Mucosa of stomach (tissue), 1 donor: ENCODE measurements around the gene HOXB4.

Experiments
- H3K27me3 ChIP-seq: one replicate; pipeline ENCODE4 v1.7.0; 2013; ENCODE audit warnings: mild to moderate bottlenecking, low read length; ENCODE audit not compliant: control insufficient read depth, insufficient read depth
- H3K36me3 ChIP-seq: one replicate; pipeline ENCODE4 v1.7.0; 2013; ENCODE audit warnings: low read length; ENCODE audit not compliant: control insufficient read depth, insufficient read depth
- H3K4me1 ChIP-seq: one replicate; pipeline ENCODE4 v1.7.0; 2013; ENCODE audit warnings: mild to moderate bottlenecking, low read length; ENCODE audit not compliant: control insufficient read depth, insufficient read depth
- H3K4me3 ChIP-seq: one replicate; pipeline ENCODE4 v1.7.0; 2013; ENCODE audit warnings: low read length
- H3K9ac ChIP-seq: one replicate; pipeline ENCODE4 v1.7.0; 2013; ENCODE audit warnings: mild to moderate bottlenecking, low read length, moderate library complexity
- H3K9me3 ChIP-seq: one replicate; pipeline ENCODE4 v1.7.0; 2013; ENCODE audit warnings: mild to moderate bottlenecking, low read length, moderate library complexity; ENCODE audit not compliant: control insufficient read depth
- donor health status: Pancreatic carcinoma.

The HOXB4 gene

GRCh38 chr17:48545539-48545938 is 32.6 kb downstream of the HOXB4 start:
- H3K9ac ChIP-seq: no peak overlapping the region
- peaks cover 87% of the 10 kb centered on the region for H3K27me3 ChIP-seq

GRCh38 chr17:48545022-48545375 is 33.2 kb downstream of the HOXB4 start, which contains the start of gene HOXB2:
Gene HOXB2, minus strand, starts transcription at chr17:48545109. Its CDS starts 198 bp downstream, at chr17:48544911.
- H3K4me1 ChIP-seq: peaks cover 4% of the 10 kb centered on the region

More at GRCh38 chr17:48545539-48545938, 32.6 kb downstream of the HOXB4 start:
- no peaks in the 10 kb centered on the region for H3K36me3 ChIP-seq
- peaks cover 4% of the 10 kb centered on the region for H3K4me1 ChIP-seq
- H3K4me3 ChIP-seq: no peak overlapping the region
- H3K9me3 ChIP-seq: no peaks in the 10 kb centered on the region

GRCh38 chr17:48544349-48545021 is 33.7 kb downstream of the HOXB4 start:
- no peaks in the 10 kb centered on the region for H3K9me3 ChIP-seq
- peaks cover 81% of the 10 kb centered on the region for H3K27me3 ChIP-seq
- peaks cover 4% of the 10 kb centered on the region for H3K4me1 ChIP-seq
- no peaks in the 10 kb centered on the region for H3K36me3 ChIP-seq
- no peak overlapping the region for H3K4me3 ChIP-seq
- H3K9ac ChIP-seq: peak overlapping the region; percentile 68

More at GRCh38 chr17:48545022-48545375, 33.2 kb downstream of the HOXB4 start, which contains the start of gene HOXB2:
- no peaks in the 10 kb centered on the region for H3K36me3 ChIP-seq
- H3K9ac ChIP-seq: peak within 1 kb of the TSS; percentile 68
- no peak within 1 kb of the TSS for H3K4me3 ChIP-seq
- peaks cover 84% of the 10 kb centered on the region for H3K27me3 ChIP-seq
- H3K9me3 ChIP-seq: no peaks in the 10 kb centered on the region

- Histone ChIP-seq H3K27me3 (peaks cover 81% of the 10 kb centered on the region), H3K4me1 (peaks cover 4% of the 10 kb centered on the region), H3K36me3 (no peaks in the 10 kb centered on the region), H3K9ac (peak overlapping the region; percentile 68), H3K9me3 (no peaks in the 10 kb centered on the region), H3K4me3 (no peak overlapping the region)
Observed at GRCh38 chr17:48543854-48544348, 34.2 kb downstream of the HOXB4 start.

- H3K4me1 ChIP-seq: peaks cover 4% of the 10 kb centered on the region
- peaks cover 75% of the 10 kb centered on the region for H3K27me3 ChIP-seq
- peak overlapping the region; percentile 68 for H3K9ac ChIP-seq
- H3K36me3 ChIP-seq: no peaks in the 10 kb centered on the region
- H3K4me3 ChIP-seq: peak overlapping the region; percentile 25
- H3K9me3 ChIP-seq: no peaks in the 10 kb centered on the region
Observed at GRCh38 chr17:48543107-48543853, 34.9 kb downstream of the HOXB4 start.

- Histone ChIP-seq H3K9ac (peak overlapping the region; percentile 69), H3K36me3 (no peaks in the 10 kb centered on the region), H3K4me3 (no peak overlapping the region), H3K27me3 (peaks cover 72% of the 10 kb centered on the region), H3K4me1 (peaks cover 4% of the 10 kb centered on the region), H3K9me3 (no peaks in the 10 kb centered on the region)
Observed at GRCh38 chr17:48542698-48543106, 35.4 kb downstream of the HOXB4 start.

- no peak overlapping the region for H3K4me3 ChIP-seq
- H3K9me3 ChIP-seq: no peaks in the 10 kb centered on the region
- H3K4me1 ChIP-seq: peaks cover 4% of the 10 kb centered on the region
- peak overlapping the region; percentile 69 for H3K9ac ChIP-seq
- H3K36me3 ChIP-seq: no peaks in the 10 kb centered on the region
- peaks cover 70% of the 10 kb centered on the region for H3K27me3 ChIP-seq
Observed at GRCh38 chr17:48542114-48542656, 36.0 kb downstream of the HOXB4 start.

GRCh38 chr17:48541577-48542113 is 36.5 kb downstream of the HOXB4 start:
- H3K27me3 ChIP-seq: peaks cover 65% of the 10 kb centered on the region
- no peaks in the 10 kb centered on the region for H3K9me3 ChIP-seq
- H3K4me3 ChIP-seq: peak overlapping the region; percentile 17
- H3K36me3 ChIP-seq: no peaks in the 10 kb centered on the region
- peak overlapping the region; percentile 69 for H3K9ac ChIP-seq
- peaks cover 4% of the 10 kb centered on the region for H3K4me1 ChIP-seq

- no peaks in the 10 kb centered on the region for H3K9me3 ChIP-seq
Observed at GRCh38 chr17:48541036-48541576, 37.0 kb downstream of the HOXB4 start.

GRCh38 chr17:48540213-48540612 is 37.9 kb downstream of the HOXB4 start:
- Histone ChIP-seq H3K4me3 (no peak overlapping the region), H3K9ac (no peak overlapping the region), H3K36me3 (no peaks in the 10 kb centered on the region), H3K4me1 (peaks cover 3% of the 10 kb centered on the region), H3K27me3 (peaks cover 53% of the 10 kb centered on the region), H3K9me3 (no peaks in the 10 kb centered on the region)

More at GRCh38 chr17:48541036-48541576, 37.0 kb downstream of the HOXB4 start:
- H3K9ac ChIP-seq: peak overlapping the region; percentile 44
- peaks cover 4% of the 10 kb centered on the region for H3K4me1 ChIP-seq
- peaks cover 59% of the 10 kb centered on the region for H3K27me3 ChIP-seq
- peak overlapping the region; percentile 17 for H3K4me3 ChIP-seq
- H3K36me3 ChIP-seq: no peaks in the 10 kb centered on the region

- Histone ChIP-seq H3K9ac (no peak overlapping the region), H3K27me3 (peaks cover 42% of the 10 kb centered on the region), H3K36me3 (no peaks in the 10 kb centered on the region), H3K4me1 (no peaks in the 10 kb centered on the region), H3K9me3 (no peaks in the 10 kb centered on the region), H3K4me3 (no peak overlapping the region)
Observed at GRCh38 chr17:48539177-48539576, 39.0 kb downstream of the HOXB4 start.
